HepG2 (cell line): ENCODE measurements around the gene GMEB2. TPM values are rescaled to one million over a fixed set of nuclear protein-coding genes. Genes with fewer than 3 reads are reported as not detected.
A peak's percentile ranks its signal among the peaks of the same experiment; 100 is the strongest.

Source experiments
- CBX2 ChIP-seq, 2 experiments: fragments of 200-600 bp in 1 of 2; sonication (generic); formaldehyde crosslinking in 1 of 2; IDR thresholded peaks; 2 replicates each; pipeline versions ENCODE4 v1.7.0 to v1.8.1; 2018 to 2022; ENCODE audit warnings: low read depth in 2 of 2, low read length in 1 of 2, mild to moderate bottlenecking in 1 of 2, missing genetic modification reagents in 1 of 2
- CENPX ChIP-seq: sonication (generic); formaldehyde crosslinking; IDR thresholded peaks from 2 replicates; pipeline ENCODE4 v1.9.0; 2021; ENCODE audit warnings: mild to moderate bottlenecking, missing genetic modification reagents, moderate library complexity
- GFI1 ChIP-seq: sonication (generic); formaldehyde crosslinking; IDR thresholded peaks from 2 replicates; pipeline ENCODE4 v1.5.0; 2020; ENCODE audit warnings: missing genetic modification reagents, mild to moderate bottlenecking, borderline replicate concordance
- HOXA7 ChIP-seq: sonication (generic); formaldehyde crosslinking; IDR thresholded peaks from 2 replicates; pipeline ENCODE4 v1.8.1; 2022; ENCODE audit warnings: mild to moderate bottlenecking, missing genetic modification reagents, moderate library complexity
- KLF13 ChIP-seq: sonication (generic); formaldehyde crosslinking; IDR thresholded peaks from 2 replicates; pipeline ENCODE4 v1.4.0; 2020; ENCODE audit warnings: mild to moderate bottlenecking, missing genetic modification reagents
- LBX2 ChIP-seq: sonication (generic); formaldehyde crosslinking; IDR thresholded peaks from 2 replicates; pipeline ENCODE4 v1.5.0; 2020; ENCODE audit warnings: missing genetic modification reagents, mild to moderate bottlenecking, borderline replicate concordance
- NFAT5 ChIP-seq: sonication (generic); formaldehyde crosslinking; IDR thresholded peaks from 2 replicates; pipeline ENCODE4 v1.4.0; 2020; ENCODE audit warnings: missing genetic modification reagents
- NONO ChIP-seq, 2 experiments: fragments of 450-650 bp in 1 of 2; sonication (generic) in 1 of 2; formaldehyde crosslinking in 1 of 2; IDR thresholded peaks in 1 of 2; conservative IDR thresholded peaks in 1 of 2; 2 replicates each; pipeline versions ENCODE4 v1.6.1 to v1.8.0; 2017 to 2022; ENCODE audit warnings: mild to moderate bottlenecking in 1 of 2, missing genetic modification reagents in 1 of 2, moderate library complexity in 1 of 2
- NR2F6 ChIP-seq, 2 experiments: IDR thresholded peaks; 2 replicates each; pipeline ENCODE4 v1.6.1; 2016; ENCODE audit warnings: antibody characterized with exemption in 1 of 2, mild to moderate bottlenecking in 1 of 2
- SALL1 ChIP-seq: sonication (generic); formaldehyde crosslinking; IDR thresholded peaks from 2 replicates; pipeline ENCODE4 v1.8.0; 2022; ENCODE audit warnings: mild to moderate bottlenecking, missing genetic modification reagents
- SNRNP70 ChIP-seq: fragments of 200-400 bp; formaldehyde crosslinking; IDR thresholded peaks from 2 replicates; pipeline ENCODE4 v1.6.1; 2017; ENCODE audit warnings: mild to moderate bottlenecking, low read depth, low read length, moderate library complexity
- TBP ChIP-seq: sonication (generic); formaldehyde crosslinking; IDR thresholded peaks from 2 replicates; pipeline ENCODE4 v1.5.0; 2020; ENCODE audit warnings: missing genetic modification reagents
- ZFX ChIP-seq: sonication (generic); formaldehyde crosslinking; IDR thresholded peaks from 2 replicates; pipeline ENCODE4 v1.4.0; 2020; ENCODE audit warnings: mild to moderate bottlenecking, low read depth, missing genetic modification reagents, moderate library complexity
- ZNF20 ChIP-seq: sonication (generic); formaldehyde crosslinking; IDR thresholded peaks from 2 replicates; pipeline ENCODE4 v1.4.0; 2020; ENCODE audit warnings: mild to moderate bottlenecking, moderate library complexity, missing genetic modification reagents
- ZNF280D ChIP-seq: sonication (generic); formaldehyde crosslinking; IDR thresholded peaks from 2 replicates; pipeline ENCODE4 v1.5.1; 2020; ENCODE audit warnings: mild to moderate bottlenecking, missing genetic modification reagents
- ZNF337 ChIP-seq: sonication (generic); formaldehyde crosslinking; IDR thresholded peaks from 2 replicates; pipeline ENCODE4 v1.5.1; 2020; ENCODE audit warnings: missing genetic modification reagents, low read depth, mild to moderate bottlenecking, borderline replicate concordance
- polyA plus RNA-seq, 8 experiments: library from polyadenylated mRNA; depleted of rRNA in 3 of 8; stranded (reverse) in 7 of 8; unstranded in 1 of 8; fragments of >200 nt; fragmentation: Illumina TruSeq in 4 of 8; extraction: Trizol in 4 of 8; gene quantifications; 2 replicates each; pipeline versions ENCODE4 v1.2.1 to v1.2.3, GENCODE V29; 2011 to 2016; ENCODE audit warnings: low read depth in 4 of 8, missing spikeins in 1 of 8, mixed read lengths in 1 of 8; ENCODE audit not compliant: insufficient read depth in 1 of 8
- total RNA-seq, 5 experiments: library from RNA; depleted of rRNA; stranded (reverse); fragments of >200 nt; fragmentation: Illumina TruSeq; extraction: Trizol; gene quantifications; 2 replicates each; pipeline ENCODE4 v1.2.3, GENCODE V29; 2016; ENCODE audit warnings: low read depth in 1 of 5

Gene GMEB2
- total and polyA plus RNA-seq, 2 of the 13 experiments (the other 11 are each of a cell fraction or from before 2014, with no cell fraction given) = 10.6 to 12.4 TPM

GRCh38 chr20:63653041-63653973, 26.4 kb upstream of the GMEB2 start, which contains the start of gene STMN3 (continued):
- TF ChIP-seq LBX2 = peak; percentile 87; the same call in 1 of the 2 replicates
- TF ChIP-seq SALL1 = peak; percentile 99
- no peak for TF ChIP-seq SNRNP70
- peak; percentile 58 for TF ChIP-seq GFI1 (CRISPR knock-in tag)
- no peak for TF ChIP-seq NONO (IDR thresholded peaks at IDR 0.05)
- TF ChIP-seq NONO (CRISPR knock-in tag; conservative IDR thresholded peaks at IDR 0.05) = peak; percentile 93
- peak; percentile 89; the same call in 1 of the 2 replicates for TF ChIP-seq KLF13
- TF ChIP-seq CBX2 (IDR thresholded peaks at IDR 0.05; ENCODE audit: low read depth, low read length) = no peak
- peak; percentile 91; the same call in 1 of the 2 replicates for TF ChIP-seq CBX2 (CRISPR knock-in tag; IDR thresholded peaks at IDR 0.05; ENCODE audit: low read depth)
- TF ChIP-seq NR2F6 (IDR thresholded peaks at IDR 0.05) = no peak
- TF ChIP-seq NR2F6 (CRISPR knock-in tag; IDR thresholded peaks at IDR 0.05) = peak; percentile 86
- TF ChIP-seq CENPX (CRISPR knock-in tag) = no peak
- TF ChIP-seq ZNF337 (CRISPR knock-in tag) = peak; percentile 92; the same call in 1 of the 2 replicates
- TF ChIP-seq TBP (CRISPR knock-in tag) = no peak
- 0 out of 2 replicates have a peak, but pooled peaks have one; percentile 92 for TF ChIP-seq HOXA7 (CRISPR knock-in tag)
- peak; percentile 84 for TF ChIP-seq ZNF280D (CRISPR knock-in tag)
- peak; percentile 94 for TF ChIP-seq NFAT5 (CRISPR knock-in tag)
- no peak for TF ChIP-seq ZNF20 (CRISPR knock-in tag)
- peak; percentile 97 for TF ChIP-seq ZFX (CRISPR knock-in tag)
